Measurements from ENCODE around the gene AKAP13. TPM values are rescaled to one million over a fixed set of nuclear protein-coding genes. Genes with fewer than 3 reads are reported as not detected.

Gene AKAP13
- polyA plus RNA-seq, 3 donors: 47.9 to 99.7 (median 92.6) TPM

GRCh38 chr15:85414495-85414894, 34.1 kb downstream of the AKAP13 start:
- peak; percentile 66 for TF ChIP-seq CTCF (IDR thresholded peaks at IDR 0.05)
- H3K27ac ChIP-seq (ENCODE audit: low read depth in 1 of 2, low read length in 2 of 2): peak overlapping the region in 1 of 2 donors; percentile 75
- peaks cover 7% of the 10 kb centered on the region for H4K20me1 ChIP-seq (ENCODE audit: insufficient read depth, low read length)
- H3K4me3 Mint-ChIP-seq: no peak overlapping the region
- H3K4me3 ChIP-seq (replicated peaks in 1 of 3; ENCODE audit: low read depth in 2 of 3, low read length in 3 of 3): no peak overlapping the region
- intact Hi-C loops (cut with micrococcal nuclease): loop anchor here in 1 of 2 donors (10.0 kb wide), 1 partner anchor 120 kb away; no protein-coding TSS in a partner anchor
- no peak overlapping the region for H3K4me2 ChIP-seq (replicated peaks; ENCODE audit: extremely low read depth, low read length, poor library complexity, severe bottlenecking)
- H3K27me3 Mint-ChIP-seq (ENCODE audit: low read depth in 3 of 3): no peaks in the 10 kb centered on the region
- no peak overlapping the region for H2AFZ ChIP-seq (ENCODE audit: insufficient read depth, low read depth, low read length, poor library complexity, severe bottlenecking)
- H3K9me3 Mint-ChIP-seq: no peaks in the 10 kb centered on the region
- no peaks in the 10 kb centered on the region for H3K36me3 ChIP-seq (replicated peaks in 1 of 2; ENCODE audit: control insufficient read depth in 1 of 2, insufficient read depth in 2 of 2, low read length in 2 of 2)
- peaks cover 17 to 31% of the 10 kb centered on the region in 2 donors for H3K4me1 ChIP-seq (ENCODE audit: control insufficient read depth in 1 of 2, insufficient read depth in 2 of 2, low read length in 2 of 2)
- peak; percentile 27 to 54 (median 51) for DNase-seq
- peaks cover 55% of the 10 kb centered on the region for H3K79me2 ChIP-seq (ENCODE audit: insufficient read depth, low read length)
- H3K4me1 Mint-ChIP-seq: peaks cover 25% of the 10 kb centered on the region
- no peaks in the 10 kb centered on the region for H3K9me3 ChIP-seq (replicated peaks in 1 of 2; ENCODE audit: control insufficient read depth in 1 of 2, insufficient read depth in 1 of 2, low read length in 2 of 2)
- H3K9ac ChIP-seq (ENCODE audit: insufficient read depth, low read length, poor library complexity, severe bottlenecking): no peak overlapping the region
- H3K27ac Mint-ChIP-seq: peak overlapping the region in 5 of 7 donors; percentile 41 to 82 (median 51)
- H3K27me3 ChIP-seq (ENCODE audit: control insufficient read depth in 2 of 2, insufficient read depth in 2 of 2, low read length in 2 of 2): no peaks in the 10 kb centered on the region
- peaks cover 3 to 6% of the 10 kb centered on the region in 2 donors for H3K36me3 Mint-ChIP-seq

- 93% methylated on average over 3 of the region's 10 CpGs for WGBS (ENCODE audit: insufficient coverage)
- Histone ChIP-seq H3K27ac (ENCODE audit: low read depth in 1 of 2, low read length in 2 of 2) (no peak overlapping the region), H3K36me3 (replicated peaks in 1 of 2; ENCODE audit: control insufficient read depth in 1 of 2, insufficient read depth in 2 of 2, low read length in 2 of 2) (no peaks in the 10 kb centered on the region), H2AFZ (ENCODE audit: insufficient read depth, low read depth, low read length, poor library complexity, severe bottlenecking) (no peak overlapping the region), H3K9me3 (replicated peaks in 1 of 2; ENCODE audit: control insufficient read depth in 1 of 2, insufficient read depth in 1 of 2, low read length in 2 of 2) (no peaks in the 10 kb centered on the region), H3K4me2 (replicated peaks; ENCODE audit: extremely low read depth, low read length, poor library complexity, severe bottlenecking) (no peak overlapping the region), H3K9ac (ENCODE audit: insufficient read depth, low read length, poor library complexity, severe bottlenecking) (no peak overlapping the region), H3K79me2 (ENCODE audit: insufficient read depth, low read length) (peaks cover 50% of the 10 kb centered on the region), H3K4me1 (ENCODE audit: control insufficient read depth in 1 of 2, insufficient read depth in 2 of 2, low read length in 2 of 2) (peaks cover 17 to 31% of the 10 kb centered on the region in 2 donors), H3K27me3 (ENCODE audit: control insufficient read depth in 2 of 2, insufficient read depth in 2 of 2, low read length in 2 of 2) (no peaks in the 10 kb centered on the region), H3K4me3 (replicated peaks in 1 of 3; ENCODE audit: low read depth in 2 of 3, low read length in 3 of 3) (no peak overlapping the region), H4K20me1 (ENCODE audit: insufficient read depth, low read length) (peaks cover 7% of the 10 kb centered on the region)
- H3K27ac Mint-ChIP-seq: peak overlapping the region in 5 of 7 donors; percentile 27 to 82 (median 51)
- peaks cover 25% of the 10 kb centered on the region for H3K4me1 Mint-ChIP-seq
- no peak for TF ChIP-seq CTCF (IDR thresholded peaks at IDR 0.05)
- no peaks in the 10 kb centered on the region for H3K9me3 Mint-ChIP-seq
- no peak for DNase-seq
- H3K36me3 Mint-ChIP-seq: peaks cover 3 to 6% of the 10 kb centered on the region in 2 donors
- intact Hi-C loops (cut with micrococcal nuclease): loop anchor here (5.0 to 10.0 kb wide), 2 partner anchors 118 to 120 kb away; no protein-coding TSS in a partner anchor
- H3K4me3 Mint-ChIP-seq: no peak overlapping the region
- no peaks in the 10 kb centered on the region for H3K27me3 Mint-ChIP-seq (ENCODE audit: low read depth in 3 of 3)
Measured at GRCh38 chr15:85414991-85415390, 34.6 kb downstream of the AKAP13 start.
